ENCODE data around the gene ERBB2.

ERBB2 gene

DNA sequence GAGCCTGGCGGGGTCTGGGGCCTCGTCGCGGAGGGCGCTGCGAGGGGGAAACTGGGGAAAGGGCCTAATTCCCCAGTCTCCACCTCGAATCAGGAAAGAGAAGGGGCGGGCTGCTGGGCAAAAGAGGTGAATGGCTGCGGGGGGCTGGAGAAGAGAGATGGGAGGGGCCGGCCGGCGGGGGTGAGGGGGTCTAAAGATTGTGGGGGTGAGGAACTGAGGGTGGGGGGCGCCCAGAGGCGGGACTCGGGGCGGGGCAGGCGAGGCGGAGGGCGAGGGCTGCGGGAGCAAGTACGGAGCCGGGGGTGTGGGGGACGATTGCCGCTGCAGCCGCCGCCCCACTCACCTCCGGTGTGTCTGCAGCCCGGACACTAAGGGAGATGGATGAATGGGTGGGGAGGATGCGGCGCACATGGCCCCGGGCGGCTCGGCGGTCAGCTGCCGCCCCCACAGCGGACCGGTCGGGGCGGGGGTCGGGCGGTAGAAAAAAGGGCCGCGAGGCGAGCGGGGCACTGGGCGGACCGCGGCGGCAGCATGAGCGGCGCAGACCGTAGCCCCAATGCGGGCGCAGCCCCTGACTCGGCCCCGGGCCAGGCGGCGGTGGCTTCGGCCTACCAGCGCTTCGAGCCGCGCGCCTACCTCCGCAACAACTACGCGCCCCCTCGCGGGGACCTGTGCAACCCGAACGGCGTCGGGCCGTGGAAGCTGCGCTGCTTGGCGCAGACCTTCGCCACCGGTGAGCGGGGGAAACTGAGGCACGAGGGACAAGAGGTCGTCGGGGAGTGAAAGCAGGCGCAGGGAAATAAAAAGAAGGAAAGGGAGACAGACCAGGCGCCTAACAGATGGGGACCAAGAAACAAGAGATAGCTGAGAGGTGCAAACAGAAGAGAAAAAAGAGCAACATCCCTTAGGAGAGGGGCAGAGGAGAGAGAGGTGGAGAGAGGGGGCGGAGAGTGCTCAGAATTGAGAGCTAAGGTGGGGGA is 31.6 kb upstream of the ERBB2 start, which contains the start of gene PNMT:
PNMT (plus strand) TSS at position 509 of the 980 bp plus-strand sequence; CDS start at position 532, 23 bp downstream.
- peak; percentile 88 for DNase-seq
- Histone ChIP-seq H3K36me3 (no peaks in the 10 kb centered on the region), H3K9me3 (no peaks in the 10 kb centered on the region), H3K27me3 (peaks cover 15% of the 10 kb centered on the region; the same call in 1 of the 2 replicates), H3K4me1 (peaks cover 9% of the 10 kb centered on the region), H3K4me3 (ENCODE audit: low read depth, low read length) (peak within 1 kb of the TSS; percentile 53)
- TF ChIP-seq, protein P1, sequence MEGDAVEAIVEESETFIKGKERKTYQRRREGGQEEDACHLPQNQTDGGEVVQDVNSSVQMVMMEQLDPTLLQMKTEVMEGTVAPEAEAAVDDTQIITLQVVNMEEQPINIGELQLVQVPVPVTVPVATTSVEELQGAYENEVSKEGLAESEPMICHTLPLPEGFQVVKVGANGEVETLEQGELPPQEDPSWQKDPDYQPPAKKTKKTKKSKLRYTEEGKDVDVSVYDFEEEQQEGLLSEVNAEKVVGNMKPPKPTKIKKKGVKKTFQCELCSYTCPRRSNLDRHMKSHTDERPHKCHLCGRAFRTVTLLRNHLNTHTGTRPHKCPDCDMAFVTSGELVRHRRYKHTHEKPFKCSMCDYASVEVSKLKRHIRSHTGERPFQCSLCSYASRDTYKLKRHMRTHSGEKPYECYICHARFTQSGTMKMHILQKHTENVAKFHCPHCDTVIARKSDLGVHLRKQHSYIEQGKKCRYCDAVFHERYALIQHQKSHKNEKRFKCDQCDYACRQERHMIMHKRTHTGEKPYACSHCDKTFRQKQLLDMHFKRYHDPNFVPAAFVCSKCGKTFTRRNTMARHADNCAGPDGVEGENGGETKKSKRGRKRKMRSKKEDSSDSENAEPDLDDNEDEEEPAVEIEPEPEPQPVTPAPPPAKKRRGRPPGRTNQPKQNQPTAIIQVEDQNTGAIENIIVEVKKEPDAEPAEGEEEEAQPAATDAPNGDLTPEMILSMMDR (IDR thresholded peaks at IDR 0.05; ENCODE audit: low read depth, low read length): peak; percentile 68

DNA sequence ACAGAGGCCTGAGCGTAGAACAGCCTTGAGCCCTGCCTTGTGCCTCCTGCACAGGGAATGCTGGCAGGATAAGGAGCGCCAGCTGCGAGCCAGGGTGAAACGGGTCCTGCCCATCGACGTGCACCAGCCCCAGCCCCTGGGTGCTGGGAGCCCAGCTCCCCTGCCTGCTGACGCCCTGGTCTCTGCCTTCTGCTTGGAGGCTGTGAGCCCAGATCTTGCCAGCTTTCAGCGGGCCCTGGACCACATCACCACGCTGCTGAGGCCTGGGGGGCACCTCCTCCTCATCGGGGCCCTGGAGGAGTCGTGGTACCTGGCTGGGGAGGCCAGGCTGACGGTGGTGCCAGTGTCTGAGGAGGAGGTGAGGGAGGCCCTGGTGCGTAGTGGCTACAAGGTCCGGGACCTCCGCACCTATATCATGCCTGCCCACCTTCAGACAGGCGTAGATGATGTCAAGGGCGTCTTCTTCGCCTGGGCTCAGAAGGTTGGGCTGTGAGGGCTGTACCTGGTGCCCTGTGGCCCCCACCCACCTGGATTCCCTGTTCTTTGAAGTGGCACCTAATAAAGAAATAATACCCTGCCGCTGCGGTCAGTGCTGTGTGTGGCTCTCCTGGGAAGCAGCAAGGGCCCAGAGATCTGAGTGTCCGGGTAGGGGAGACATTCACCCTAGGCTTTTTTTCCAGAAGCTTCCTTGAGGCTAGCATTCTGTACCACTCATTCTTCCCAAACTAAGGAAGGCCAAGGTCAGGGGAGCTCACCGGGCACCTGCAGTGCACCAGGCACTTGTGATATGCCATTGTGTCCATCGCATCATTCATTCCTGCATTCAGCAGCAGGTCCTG is 29.7 kb upstream of the ERBB2 start:
- DNase-seq: no peak
- no peaks in the 10 kb centered on the region for H3K36me3 ChIP-seq
- peaks cover 15% of the 10 kb centered on the region; the same call in 1 of the 2 replicates for H3K27me3 ChIP-seq
- no peak overlapping the region for H3K4me3 ChIP-seq (ENCODE audit: low read depth, low read length)
- H3K9me3 ChIP-seq: no peaks in the 10 kb centered on the region
- TF ChIP-seq, protein P1 (IDR thresholded peaks at IDR 0.05; ENCODE audit: low read depth, low read length): no peak
- peaks cover 9% of the 10 kb centered on the region for H3K4me1 ChIP-seq

DNA sequence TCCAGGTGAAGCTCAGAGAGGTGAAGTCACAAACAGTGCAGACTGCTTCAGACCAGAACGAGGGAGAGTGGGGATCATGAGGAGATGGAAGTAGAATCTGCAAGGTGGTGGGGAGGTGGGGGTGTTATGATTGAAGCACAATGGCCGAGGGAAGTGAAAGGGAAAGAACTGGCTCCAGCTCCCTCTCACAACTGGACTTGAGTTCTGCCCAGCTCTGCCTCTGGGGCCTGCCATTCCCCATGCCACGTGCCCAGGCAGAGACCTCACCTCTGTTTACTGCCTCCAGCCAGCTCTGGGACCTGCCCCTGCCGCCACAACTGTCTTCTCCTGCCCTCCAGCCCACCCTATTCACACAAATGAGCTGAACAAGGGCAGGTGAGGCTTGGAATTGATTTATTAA is 29.1 kb upstream of the ERBB2 start:
- H3K27me3 ChIP-seq: peaks cover 15% of the 10 kb centered on the region; the same call in 1 of the 2 replicates
- TF ChIP-seq, protein P1 (IDR thresholded peaks at IDR 0.05; ENCODE audit: low read depth, low read length): no peak
- no peaks in the 10 kb centered on the region for H3K36me3 ChIP-seq
- no peak overlapping the region for H3K4me3 ChIP-seq (ENCODE audit: low read depth, low read length)
- H3K4me1 ChIP-seq: peaks cover 9% of the 10 kb centered on the region
- no peak for DNase-seq
- no peaks in the 10 kb centered on the region for H3K9me3 ChIP-seq

DNA sequence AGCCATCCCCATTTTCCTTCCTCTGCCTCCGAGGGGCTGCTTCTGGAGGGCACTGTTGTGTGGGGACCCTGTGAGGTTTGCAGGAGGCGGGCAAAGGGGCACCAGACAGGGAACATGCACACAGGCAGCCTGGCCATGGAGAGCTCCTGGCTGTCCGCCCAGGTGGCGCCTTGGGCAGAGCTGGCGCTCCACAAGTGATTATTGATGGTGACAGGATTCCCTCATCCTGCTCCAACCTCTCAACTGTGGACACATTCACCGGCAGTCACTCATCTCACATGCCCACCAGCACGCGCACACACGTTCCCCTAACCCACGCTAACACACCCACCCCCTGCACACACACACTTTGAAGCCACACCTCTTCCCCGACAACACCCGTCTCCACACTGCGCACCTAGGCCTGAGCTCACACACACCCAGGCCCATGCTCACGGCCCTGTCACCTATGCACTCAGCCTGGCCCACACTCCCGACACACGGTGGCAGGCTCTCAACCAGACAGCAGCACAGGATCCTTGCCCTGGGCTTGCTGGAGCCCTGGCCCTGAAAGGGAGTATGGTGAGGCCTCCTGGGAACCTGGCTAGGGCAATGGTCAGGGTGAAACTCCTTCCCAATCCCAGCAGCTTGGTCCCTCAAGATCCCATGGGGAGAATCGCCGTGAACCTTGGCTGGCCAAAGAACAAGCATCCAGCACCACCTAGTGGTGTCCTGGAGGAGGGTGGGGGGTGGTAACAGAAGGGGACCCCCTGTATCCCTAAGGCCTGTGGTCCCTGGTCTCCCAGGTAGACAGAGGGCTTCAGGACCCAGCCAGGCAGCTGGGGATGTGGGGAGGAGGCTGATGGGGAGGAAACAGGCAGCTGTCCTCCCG is 28.0 kb upstream of the ERBB2 start:
- no peaks in the 10 kb centered on the region for H3K9me3 ChIP-seq
- TF ChIP-seq, protein P1 (IDR thresholded peaks at IDR 0.05; ENCODE audit: low read depth, low read length): peak; percentile 73
- DNase-seq: peak; percentile 67
- H3K4me3 ChIP-seq (ENCODE audit: low read depth, low read length): no peak overlapping the region
- no peaks in the 10 kb centered on the region for H3K36me3 ChIP-seq
- peaks cover 7% of the 10 kb centered on the region for H3K4me1 ChIP-seq
- peaks cover 15% of the 10 kb centered on the region; the same call in 1 of the 2 replicates for H3K27me3 ChIP-seq

DNA sequence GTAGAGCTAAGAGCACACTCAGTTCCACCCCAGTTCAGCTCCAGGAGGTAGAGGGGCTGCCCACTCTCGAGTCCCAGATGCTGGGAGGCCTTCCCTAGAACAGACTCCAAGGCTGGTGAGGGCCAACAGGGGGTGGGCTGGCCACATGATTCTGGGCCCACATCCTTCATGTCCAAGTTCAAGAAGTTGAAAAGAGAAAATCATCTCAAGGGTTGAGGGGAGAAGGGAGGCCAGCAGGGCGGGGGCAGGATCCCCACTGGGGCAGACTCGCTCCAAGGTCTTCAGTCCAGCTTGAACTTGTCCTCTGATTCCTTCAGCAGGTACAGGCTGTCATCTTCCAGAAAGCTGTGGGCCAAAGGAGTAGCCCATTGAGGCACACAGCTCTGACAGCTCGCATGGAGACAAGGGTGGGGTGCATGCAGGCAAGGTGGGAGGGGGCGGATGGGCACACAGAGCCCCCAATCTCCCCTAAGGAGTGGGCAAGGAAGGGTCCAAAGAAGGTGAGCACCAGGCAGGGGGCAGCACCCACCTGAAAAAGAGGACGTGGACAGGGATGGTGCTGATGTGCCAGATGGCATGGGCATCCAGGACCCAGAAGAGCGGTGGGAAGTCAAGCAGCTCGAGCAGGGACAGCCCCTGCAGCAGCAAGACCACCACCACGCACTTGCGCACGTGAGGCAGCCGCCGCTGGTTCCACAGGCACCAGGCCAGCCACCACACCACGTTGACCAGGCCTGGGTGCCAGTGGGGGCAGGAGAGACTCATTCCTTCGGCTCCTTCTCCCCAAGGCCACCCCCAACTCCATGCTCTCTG is 27.1 kb upstream of the ERBB2 start:
- Histone ChIP-seq H3K4me1 (no peaks in the 10 kb centered on the region), H3K27me3 (peaks cover 9% of the 10 kb centered on the region; the same call in 1 of the 2 replicates), H3K4me3 (ENCODE audit: low read depth, low read length) (no peak overlapping the region), H3K36me3 (no peaks in the 10 kb centered on the region), H3K9me3 (no peaks in the 10 kb centered on the region)
- no peak for DNase-seq
- TF ChIP-seq, protein P1 (IDR thresholded peaks at IDR 0.05; ENCODE audit: low read depth, low read length): no peak
